Loucy (cell line): Measurements from ENCODE around the gene MAB21L4.

Source experiments
- CTCF ChIP-seq: fragments of 200-600 bp; sonication (generic); conservative IDR thresholded peaks from 2 replicates; pipeline ENCODE4 v1.5.1; 2014; ENCODE audit warnings: mild to moderate bottlenecking, antibody characterized with exemption, low read length
- EZH2phosphoT487 ChIP-seq: fragments of 200-600 bp; IDR thresholded peaks from 2 replicates; pipeline ENCODE4 v1.6.1; 2018; ENCODE audit warnings: antibody characterized with exemption, mild to moderate bottlenecking, moderate library complexity, borderline replicate concordance

DNA sequence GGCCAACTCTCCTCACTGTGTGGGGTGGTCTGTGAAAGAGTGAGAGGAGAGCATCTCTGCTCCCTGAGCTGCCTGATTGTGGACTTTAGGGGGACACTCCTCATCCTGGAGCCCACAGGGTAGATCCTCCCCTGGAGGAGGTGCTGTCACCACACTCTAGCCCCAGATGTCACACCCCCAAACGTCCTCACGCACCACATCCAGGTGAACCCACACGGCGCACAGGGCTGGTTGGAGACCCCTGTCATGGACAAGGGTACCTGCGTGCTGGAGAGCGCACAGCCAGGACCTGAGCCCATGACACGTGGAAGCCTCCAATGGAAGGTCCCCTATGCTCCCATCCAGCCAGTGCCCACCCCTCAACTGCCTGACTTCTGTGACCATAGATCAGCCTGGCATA is 16.9 kb downstream of the MAB21L4 start:
- TF ChIP-seq CTCF = no peak
- TF ChIP-seq EZH2phosphoT487 = no peak
